Testis (tissue), 3 donors: ENCODE data around the gene LRRC36. TPM values are rescaled to one million over a fixed set of nuclear protein-coding genes. Genes with fewer than 3 reads are reported as not detected.
A peak's percentile ranks its signal among the peaks of the same experiment; 100 is the strongest.

Experiments used
- DNase-seq: peaks from one replicate; pipeline ENCODE4 v3.0.0-alpha.2; 2019
- H3K27ac ChIP-seq, 2 donors: fragments of 200-600 bp; sonication (generic); one replicate each; pipeline ENCODE4 v1.5.1; 2019
- H3K27me3 ChIP-seq: fragments of 200-600 bp; sonication (generic); one replicate; pipeline ENCODE4 v1.5.1; 2019
- H3K36me3 ChIP-seq: fragments of 200-600 bp; sonication (generic); one replicate; pipeline ENCODE4 v1.5.1; 2017; ENCODE audit warnings: low read depth; ENCODE audit errors: missing control alignments
- H3K4me1 ChIP-seq: fragments of 200-600 bp; sonication (generic); one replicate; pipeline ENCODE4 v1.5.1; 2019
- H3K4me3 ChIP-seq, 2 donors: fragments of 200-600 bp; sonication (generic); one replicate each; pipeline ENCODE4 v1.5.1; 2017 to 2019
- H3K9me3 ChIP-seq: fragments of 200-600 bp; sonication (generic); one replicate; pipeline ENCODE4 v1.5.1; 2017
- CTCF ChIP-seq, 3 experiments: fragments of 450-650 bp in 2 of 3; fragments of 200-600 bp in 1 of 3; sonication (generic) in 1 of 3; IDR thresholded peaks; one replicate each; pipeline ENCODE4 v1.5.1; 2016 to 2019; ENCODE audit warnings: antibody characterized with exemption in 3 of 3, mild to moderate bottlenecking in 2 of 3, moderate library complexity in 1 of 3
- POLR2A ChIP-seq: fragments of 450-650 bp; IDR thresholded peaks from one replicate; pipeline ENCODE4 v1.6.1; 2017; ENCODE audit warnings: antibody characterized with exemption, mild to moderate bottlenecking, moderate library complexity
- WGBS, 2 donors: methylation state at CpG; one replicate each; pipeline ENCODE4 v1.1.5; 2018; 5-methylcytosine and 5-hydroxymethylcytosine counted together
- intact Hi-C: fragments of 100-400 bp; cut with DNase I; formaldehyde crosslinking; loops from one replicate; pipeline ENCODE4 v1.15.1; 2023; ENCODE audit warnings: low total_unique reads
- polyA plus RNA-seq: library from polyadenylated mRNA; stranded (reverse); fragments of 350-450 nt; fragmentation: Illumina TruSeq; extraction: RNeasy Lipid Tissue Mini Kit (QIAGEN cat#74804); gene quantifications from one replicate; pipeline ENCODE4 v1.2.3, GENCODE V29; 2014; ENCODE audit warnings: low read depth, low replicate concordance; ENCODE audit not compliant: insufficient read depth
- total RNA-seq, 2 donors: library from RNA; depleted of rRNA; stranded (reverse); fragments of >200 nt; gene quantifications; one replicate each; pipeline ENCODE4 v1.2.3, GENCODE V29; 2016

Gene LRRC36
- total and polyA plus RNA-seq, 3 donors from 2014 or later = 28.3 to 94.5 (median 40.9) TPM

- no peak for DNase-seq
- peaks cover 11% of the 10 kb centered on the region for H3K4me1 ChIP-seq
- H3K27me3 ChIP-seq = no peaks in the 10 kb centered on the region
- no peak overlapping the region for H3K27ac ChIP-seq
- no peaks in the 10 kb centered on the region for H3K36me3 ChIP-seq
- TF ChIP-seq POLR2A (no peak), CTCF (IDR thresholded peaks at IDR 0.05) (no peak)
- intact Hi-C loops = loop anchor here (10.0 kb wide), 1 partner anchor 52 kb away; no protein-coding TSS in a partner anchor
- 87 to 93% methylated on average over 7 of the region's 7 CpGs for WGBS, 2 donors
- H3K4me3 ChIP-seq = no peak overlapping the region
- no peaks in the 10 kb centered on the region for H3K9me3 ChIP-seq
Measured at GRCh38 chr16:67283039-67283825, 43.4 kb upstream of the LRRC36 start.

- TF ChIP-seq CTCF (IDR thresholded peaks at IDR 0.05) (no peak), POLR2A (no peak)
- 93 to 96% methylated on average over 14 to 21 of the region's 21 CpGs for WGBS, 2 donors
- Histone ChIP-seq H3K27me3 (no peaks in the 10 kb centered on the region), H3K27ac (no peak overlapping the region), H3K36me3 (no peaks in the 10 kb centered on the region), H3K4me1 (peaks cover 6% of the 10 kb centered on the region), H3K4me3 (no peak overlapping the region), H3K9me3 (no peaks in the 10 kb centered on the region)
- no peak for DNase-seq
- intact Hi-C loops = loop anchor here (10.0 kb wide), 1 partner anchor 51 kb away; no protein-coding TSS in a partner anchor
Measured at GRCh38 chr16:67283826-67284555, 42.6 kb upstream of the LRRC36 start.

GRCh38 chr16:67284699-67285646 lies 41.6 kb upstream of the LRRC36 start:
- 59 to 75% methylated on average over 4 to 34 of the region's 34 CpGs for WGBS, 2 donors
- no peak overlapping the region for H3K4me3 ChIP-seq
- peak in 1 of 3 experiments; percentile 20 for TF ChIP-seq CTCF (IDR thresholded peaks at IDR 0.05)
- TF ChIP-seq POLR2A = no peak
- H3K36me3 ChIP-seq = no peaks in the 10 kb centered on the region
- DNase-seq = peak; percentile 43
- no peaks in the 10 kb centered on the region for H3K27me3 ChIP-seq
- no peak overlapping the region for H3K27ac ChIP-seq
- H3K9me3 ChIP-seq = no peaks in the 10 kb centered on the region
- intact Hi-C loops = loop anchor here (10.0 kb wide), 1 partner anchor 50 kb away; no protein-coding TSS in a partner anchor
- H3K4me1 ChIP-seq = peaks cover 3% of the 10 kb centered on the region

GRCh38 chr16:67286441-67287235 lies 40.0 kb upstream of the LRRC36 start:
- intact Hi-C loops = loop anchor here (10.0 kb wide), 1 partner anchor 48 kb away; no protein-coding TSS in a partner anchor
- H3K4me1 ChIP-seq = no peaks in the 10 kb centered on the region
- H3K4me3 ChIP-seq = no peak overlapping the region
- 91 to 94% methylated on average over 15 to 24 of the region's 28 CpGs for WGBS, 2 donors
- no peak for DNase-seq
- H3K9me3 ChIP-seq = no peaks in the 10 kb centered on the region
- H3K36me3 ChIP-seq = no peaks in the 10 kb centered on the region
- no peak overlapping the region for H3K27ac ChIP-seq
- TF ChIP-seq POLR2A = no peak
- TF ChIP-seq CTCF (IDR thresholded peaks at IDR 0.05) = no peak
- no peaks in the 10 kb centered on the region for H3K27me3 ChIP-seq
